Activated T-helper 2 cell treated with anti-CD3 and anti-CD28 coated beads, Interferon-gamma antibody, Interleukin-2, Interleukin-4, amounts not matched to agents 10 μg/mL and 5 μg/mL and 100 μg/mL, durations not matched to agents 14 hours and 24 hours and 36 hours (primary cell): ENCODE data around the gene TEP1. TPM values are rescaled to one million over a fixed set of nuclear protein-coding genes. Genes with fewer than 3 reads are reported as not detected.
A peak's percentile ranks its signal among the peaks of the same experiment; 100 is the strongest.

Experiments
- DNase-seq: peaks from one replicate; pipeline ENCODE4 v3.0.0; 2021; ENCODE audit warnings: low spot score
- H3K27ac Mint-ChIP-seq: one replicate; pipeline ENCODE4 v1.8.0; 2021; ENCODE audit warnings: mixed read lengths
- H3K27me3 Mint-ChIP-seq: one replicate; pipeline ENCODE4 v1.8.0; 2021; ENCODE audit warnings: low read depth, mixed read lengths
- H3K36me3 Mint-ChIP-seq: one replicate; pipeline ENCODE4 v1.8.0; 2021; ENCODE audit warnings: low read depth, mixed read lengths
- H3K4me1 Mint-ChIP-seq: one replicate; pipeline ENCODE4 v1.8.0; 2021; ENCODE audit warnings: low read depth, mixed read lengths
- H3K4me3 Mint-ChIP-seq: one replicate; pipeline ENCODE4 v1.8.0; 2021; ENCODE audit warnings: low read depth, mild to moderate bottlenecking, moderate library complexity, mixed read lengths
- H3K9me3 Mint-ChIP-seq: one replicate; pipeline ENCODE4 v1.8.0; 2021; ENCODE audit warnings: mixed read lengths
- intact Hi-C: fragments of 100-400 bp; cut with micrococcal nuclease; formaldehyde crosslinking; loops from one replicate; pipeline ENCODE4 v1.15.1; 2023
- total RNA-seq: library from RNA; stranded (reverse); gene quantifications from 2 replicates; pipeline ENCODE4 v1.2.3, GENCODE V29; 2022

Gene TEP1
- total RNA-seq, 1 donor from 2014 or later = 32.7 TPM

GRCh38 chr14:20397511-20397910 lies 15.8 kb downstream of the TEP1 start:
- H3K4me3 Mint-ChIP-seq = no peak overlapping the region
- no peaks in the 10 kb centered on the region for H3K27me3 Mint-ChIP-seq
- no peaks in the 10 kb centered on the region for H3K9me3 Mint-ChIP-seq
- H3K4me1 Mint-ChIP-seq = peaks cover 15% of the 10 kb centered on the region
- peaks cover 47% of the 10 kb centered on the region for H3K36me3 Mint-ChIP-seq
- DNase-seq = no peak
- H3K27ac Mint-ChIP-seq = no peak overlapping the region
- intact Hi-C loops = no loop called here

- no peaks in the 10 kb centered on the region for H3K27me3 Mint-ChIP-seq
- H3K27ac Mint-ChIP-seq = no peak overlapping the region
- H3K9me3 Mint-ChIP-seq = no peaks in the 10 kb centered on the region
- H3K4me3 Mint-ChIP-seq = no peak overlapping the region
- intact Hi-C loops = no loop called here
- DNase-seq = no peak
- H3K36me3 Mint-ChIP-seq = peaks cover 57% of the 10 kb centered on the region
- H3K4me1 Mint-ChIP-seq = no peaks in the 10 kb centered on the region
Measured at GRCh38 chr14:20391505-20391904, 21.8 kb downstream of the TEP1 start.

- intact Hi-C loops = no loop called here
- Mint-ChIP-seq H3K27ac (peak overlapping the region; percentile 47), H3K4me1 (no peaks in the 10 kb centered on the region), H3K27me3 (no peaks in the 10 kb centered on the region), H3K36me3 (peaks cover 67% of the 10 kb centered on the region), H3K9me3 (no peaks in the 10 kb centered on the region), H3K4me3 (no peak overlapping the region)
- DNase-seq = no peak
Measured at GRCh38 chr14:20388159-20388558, 25.1 kb downstream of the TEP1 start.

- H3K27ac Mint-ChIP-seq = no peak overlapping the region
- intact Hi-C loops = no loop called here
- H3K9me3 Mint-ChIP-seq = no peaks in the 10 kb centered on the region
- H3K36me3 Mint-ChIP-seq = peaks cover 69% of the 10 kb centered on the region
- no peak for DNase-seq
- no peaks in the 10 kb centered on the region for H3K27me3 Mint-ChIP-seq
- no peak overlapping the region for H3K4me3 Mint-ChIP-seq
- H3K4me1 Mint-ChIP-seq = no peaks in the 10 kb centered on the region
Measured at GRCh38 chr14:20387576-20387975, 25.7 kb downstream of the TEP1 start.

- Mint-ChIP-seq H3K27me3 (no peaks in the 10 kb centered on the region), H3K27ac (no peak overlapping the region), H3K4me3 (no peak overlapping the region), H3K4me1 (no peaks in the 10 kb centered on the region), H3K36me3 (peaks cover 75% of the 10 kb centered on the region), H3K9me3 (no peaks in the 10 kb centered on the region)
- DNase-seq = no peak
- intact Hi-C loops = no loop called here
Measured at GRCh38 chr14:20386276-20386855, 26.9 kb downstream of the TEP1 start.

GRCh38 chr14:20384886-20385285 lies 28.4 kb downstream of the TEP1 start:
- no peak overlapping the region for H3K27ac Mint-ChIP-seq
- H3K4me3 Mint-ChIP-seq = no peak overlapping the region
- H3K4me1 Mint-ChIP-seq = no peaks in the 10 kb centered on the region
- peaks cover 77% of the 10 kb centered on the region for H3K36me3 Mint-ChIP-seq
- DNase-seq = no peak
- intact Hi-C loops = no loop called here
- H3K9me3 Mint-ChIP-seq = no peaks in the 10 kb centered on the region
- H3K27me3 Mint-ChIP-seq = no peaks in the 10 kb centered on the region

GRCh38 chr14:20384321-20384720 lies 29.0 kb downstream of the TEP1 start:
- H3K36me3 Mint-ChIP-seq = peaks cover 76% of the 10 kb centered on the region
- DNase-seq = no peak
- H3K4me1 Mint-ChIP-seq = no peaks in the 10 kb centered on the region
- H3K4me3 Mint-ChIP-seq = no peak overlapping the region
- no peaks in the 10 kb centered on the region for H3K9me3 Mint-ChIP-seq
- intact Hi-C loops = no loop called here
- H3K27ac Mint-ChIP-seq = no peak overlapping the region
- H3K27me3 Mint-ChIP-seq = no peaks in the 10 kb centered on the region

- Mint-ChIP-seq H3K27ac (no peak overlapping the region), H3K4me3 (no peak overlapping the region), H3K27me3 (no peaks in the 10 kb centered on the region), H3K4me1 (no peaks in the 10 kb centered on the region), H3K36me3 (peaks cover 72% of the 10 kb centered on the region), H3K9me3 (no peaks in the 10 kb centered on the region)
- no peak for DNase-seq
- intact Hi-C loops = no loop called here
Measured at GRCh38 chr14:20383636-20384035, 29.7 kb downstream of the TEP1 start.

- Mint-ChIP-seq H3K4me1 (no peaks in the 10 kb centered on the region), H3K9me3 (no peaks in the 10 kb centered on the region), H3K4me3 (no peak overlapping the region), H3K27me3 (no peaks in the 10 kb centered on the region), H3K36me3 (peaks cover 72% of the 10 kb centered on the region), H3K27ac (no peak overlapping the region)
- no peak for DNase-seq
- intact Hi-C loops = no loop called here
Measured at GRCh38 chr14:20383032-20383431, 30.3 kb downstream of the TEP1 start.

- no peak overlapping the region for H3K4me3 Mint-ChIP-seq
- intact Hi-C loops = no loop called here
- H3K27me3 Mint-ChIP-seq = no peaks in the 10 kb centered on the region
- H3K4me1 Mint-ChIP-seq = no peaks in the 10 kb centered on the region
- peaks cover 72% of the 10 kb centered on the region for H3K36me3 Mint-ChIP-seq
- DNase-seq = no peak
- no peak overlapping the region for H3K27ac Mint-ChIP-seq
- no peaks in the 10 kb centered on the region for H3K9me3 Mint-ChIP-seq
Measured at GRCh38 chr14:20382526-20382925, 30.8 kb downstream of the TEP1 start.

GRCh38 chr14:20381341-20381740 lies 32.0 kb downstream of the TEP1 start:
- Mint-ChIP-seq H3K4me3 (no peak overlapping the region), H3K27ac (no peak overlapping the region)

GRCh38 chr14:20380681-20381080 lies 32.6 kb downstream of the TEP1 start:
- Mint-ChIP-seq H3K36me3 (peaks cover 70% of the 10 kb centered on the region), H3K9me3 (no peaks in the 10 kb centered on the region), H3K4me3 (no peak overlapping the region), H3K27ac (no peak overlapping the region), H3K27me3 (no peaks in the 10 kb centered on the region), H3K4me1 (no peaks in the 10 kb centered on the region)
- DNase-seq = no peak
- intact Hi-C loops = no loop called here

More at GRCh38 chr14:20381341-20381740, 32.0 kb downstream of the TEP1 start:
- DNase-seq = no peak
- Mint-ChIP-seq H3K9me3 (no peaks in the 10 kb centered on the region), H3K4me1 (no peaks in the 10 kb centered on the region), H3K36me3 (peaks cover 73% of the 10 kb centered on the region), H3K27me3 (no peaks in the 10 kb centered on the region)
- intact Hi-C loops = no loop called here

GRCh38 chr14:20379743-20380142 lies 33.6 kb downstream of the TEP1 start:
- Mint-ChIP-seq H3K36me3 (peaks cover 72% of the 10 kb centered on the region), H3K4me3 (no peak overlapping the region), H3K27me3 (no peaks in the 10 kb centered on the region), H3K9me3 (no peaks in the 10 kb centered on the region), H3K27ac (no peak overlapping the region), H3K4me1 (no peaks in the 10 kb centered on the region)
- no peak for DNase-seq
- intact Hi-C loops = no loop called here

- Mint-ChIP-seq H3K27ac (no peak overlapping the region), H3K36me3 (peaks cover 70% of the 10 kb centered on the region), H3K27me3 (no peaks in the 10 kb centered on the region), H3K4me1 (no peaks in the 10 kb centered on the region), H3K9me3 (no peaks in the 10 kb centered on the region), H3K4me3 (no peak overlapping the region)
- DNase-seq = no peak
- intact Hi-C loops = no loop called here
Measured at GRCh38 chr14:20377171-20377570, 36.1 kb downstream of the TEP1 start.
